Endothelial cell (in vitro differentiated cells): ENCODE results near the gene LPP. TPM values are rescaled to one million over a fixed set of nuclear protein-coding genes. Genes with fewer than 3 reads are reported as not detected.

ENCODE experiments used
- DNase-seq: peaks from one replicate; pipeline ENCODE4 v3.0.0; 2021; ENCODE audit warnings: low spot score
- H3K27ac Mint-ChIP-seq: one replicate; pipeline ENCODE4 v1.8.0; 2021; ENCODE audit warnings: mixed read lengths, inconsistent platforms; ENCODE audit not compliant: unreplicated experiment
- H3K27me3 Mint-ChIP-seq: one replicate; pipeline ENCODE4 v1.8.0; 2021; ENCODE audit warnings: mild to moderate bottlenecking, moderate library complexity, mixed read lengths, inconsistent platforms; ENCODE audit not compliant: unreplicated experiment
- H3K36me3 Mint-ChIP-seq: one replicate; pipeline ENCODE4 v1.8.0; 2021; ENCODE audit warnings: mild to moderate bottlenecking, low read depth, mixed read lengths, inconsistent platforms; ENCODE audit not compliant: unreplicated experiment
- H3K4me1 Mint-ChIP-seq: one replicate; pipeline ENCODE4 v1.8.0; 2021; ENCODE audit warnings: mild to moderate bottlenecking, mixed read lengths, inconsistent platforms; ENCODE audit not compliant: unreplicated experiment
- H3K4me3 Mint-ChIP-seq: one replicate; pipeline ENCODE4 v1.8.0; 2021; ENCODE audit warnings: mild to moderate bottlenecking, mixed read lengths, inconsistent platforms; ENCODE audit not compliant: unreplicated experiment
- H3K9me3 Mint-ChIP-seq: one replicate; pipeline ENCODE4 v1.8.0; 2021; ENCODE audit warnings: mixed read lengths, inconsistent platforms; ENCODE audit not compliant: unreplicated experiment
- CTCF ChIP-seq: fragments of 200-600 bp; sonication (generic); IDR thresholded peaks from one replicate; pipeline ENCODE4 v1.5.0; 2021; ENCODE audit warnings: antibody characterized with exemption; ENCODE audit not compliant: unreplicated experiment
- total RNA-seq: library from RNA; stranded (reverse); fragmentation: NEBNext Ultra II Directional; extraction: Animal tissue kit (Norgen Biotek cat#: 25700); gene quantifications from one replicate; pipeline ENCODE4 v1.2.1, GENCODE V29; 2021; ENCODE audit not compliant: unreplicated experiment

Gene LPP
- total RNA-seq, 1 donor from 2014 or later = 181 TPM

GRCh38 chr3:188509316-188509715, 355.4 kb downstream of the LPP start:
- Mint-ChIP-seq H3K4me3 (no peak overlapping the region), H3K27me3 (peaks cover 3% of the 10 kb centered on the region), H3K27ac (no peak overlapping the region), H3K4me1 (peaks cover 34% of the 10 kb centered on the region), H3K36me3 (peaks cover 11% of the 10 kb centered on the region), H3K9me3 (no peaks in the 10 kb centered on the region)
- no peak for TF ChIP-seq CTCF
- DNase-seq = no peak

- H3K4me3 Mint-ChIP-seq = no peak overlapping the region
- TF ChIP-seq CTCF = no peak
- H3K9me3 Mint-ChIP-seq = no peaks in the 10 kb centered on the region
- H3K27me3 Mint-ChIP-seq = peaks cover 6% of the 10 kb centered on the region
- H3K27ac Mint-ChIP-seq = no peak overlapping the region
- peaks cover 11% of the 10 kb centered on the region for H3K36me3 Mint-ChIP-seq
- H3K4me1 Mint-ChIP-seq = peaks cover 31% of the 10 kb centered on the region
- no peak for DNase-seq
Measured at GRCh38 chr3:188510366-188510765, 356.4 kb downstream of the LPP start.

- Mint-ChIP-seq H3K27ac (peak overlapping the region; percentile 22), H3K4me1 (peaks cover 10% of the 10 kb centered on the region)
- DNase-seq = no peak
Measured at GRCh38 chr3:188513662-188514328, 359.8 kb downstream of the LPP start.

GRCh38 chr3:188516515-188516914, 362.6 kb downstream of the LPP start:
- H3K9me3 Mint-ChIP-seq = no peaks in the 10 kb centered on the region
- TF ChIP-seq CTCF = no peak
- no peak overlapping the region for H3K4me3 Mint-ChIP-seq
- DNase-seq = no peak
- H3K36me3 Mint-ChIP-seq = no peaks in the 10 kb centered on the region
- no peak overlapping the region for H3K27ac Mint-ChIP-seq
- peaks cover 12% of the 10 kb centered on the region for H3K4me1 Mint-ChIP-seq
- H3K27me3 Mint-ChIP-seq = peaks cover 2% of the 10 kb centered on the region

More at GRCh38 chr3:188513662-188514328, 359.8 kb downstream of the LPP start:
- H3K36me3 Mint-ChIP-seq = peaks cover 4% of the 10 kb centered on the region
- TF ChIP-seq CTCF = no peak
- H3K9me3 Mint-ChIP-seq = no peaks in the 10 kb centered on the region
- peaks cover 2% of the 10 kb centered on the region for H3K27me3 Mint-ChIP-seq
- no peak overlapping the region for H3K4me3 Mint-ChIP-seq

DNA sequence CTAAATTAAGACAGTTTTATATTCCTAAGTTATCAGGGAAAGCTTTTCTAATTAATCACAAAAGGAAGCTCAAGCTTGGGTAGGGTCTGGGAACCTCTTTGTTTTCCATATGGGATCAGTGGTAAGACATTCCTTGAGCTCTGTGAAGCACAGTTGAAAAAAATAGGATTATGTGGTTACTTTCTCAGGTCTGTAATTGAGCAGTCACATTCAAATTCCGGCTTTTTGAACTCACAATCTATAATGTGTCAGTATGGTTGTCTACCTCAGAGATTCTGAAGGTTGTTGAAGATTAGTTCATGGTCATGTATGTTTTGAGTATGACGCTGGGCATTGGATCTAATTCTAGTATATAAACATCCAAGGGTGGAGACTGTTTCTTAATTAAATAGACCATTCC, 364.5 kb downstream of the LPP start:
- Mint-ChIP-seq H3K36me3 (no peaks in the 10 kb centered on the region), H3K27me3 (peaks cover 2% of the 10 kb centered on the region), H3K4me1 (peaks cover 9% of the 10 kb centered on the region), H3K9me3 (no peaks in the 10 kb centered on the region), H3K27ac (no peak overlapping the region), H3K4me3 (no peak overlapping the region)
- no peak for DNase-seq
- TF ChIP-seq CTCF = no peak
